SK-N-MC (cell line): ENCODE measurements around the gene SYCP3.
A peak's percentile ranks its signal among the peaks of the same experiment; 100 is the strongest.

Experiments
- DNase-seq: peaks from one replicate; pipeline ENCODE4 v3.0.0-alpha.2; 2011; ENCODE audit warnings: low read depth, low spot score
- H3K27ac ChIP-seq: fragments of 200-600 bp; sonication (generic); 2 replicates; pipeline ENCODE4 v1.5.1; 2016; ENCODE audit warnings: mixed run types
- H3K36me3 ChIP-seq: fragments of 200-600 bp; sonication (generic); 2 replicates; pipeline ENCODE4 v1.6.1; 2017; ENCODE audit warnings: antibody characterized with exemption, low read length, mixed read lengths; ENCODE audit not compliant: insufficient read depth
- H3K4me3 ChIP-seq: fragments of 200-600 bp; sonication (generic); 2 replicates; pipeline ENCODE4 v1.5.1; 2016
- H3K9ac ChIP-seq: fragments of 200-600 bp; sonication (generic); 2 replicates; pipeline ENCODE4 v1.8.0; 2017; ENCODE audit warnings: mixed run types, mixed read lengths; ENCODE audit not compliant: insufficient read length
- H3K9me3 ChIP-seq: fragments of 200-600 bp; sonication (generic); 2 replicates; pipeline ENCODE4 v1.6.1; 2017; ENCODE audit warnings: low read depth, mild to moderate bottlenecking, antibody characterized with exemption, low read length, moderate library complexity, mixed read lengths
- EZH2 ChIP-seq: fragments of 200-600 bp; sonication (generic); IDR thresholded peaks from one replicate; pipeline ENCODE4 v1.6.1; 2017; ENCODE audit warnings: antibody characterized with exemption
- FOXP2 ChIP-seq: optimal IDR thresholded peaks from 2 replicates; pipeline ENCODE3; 2011; ENCODE audit warnings: mild to moderate bottlenecking, moderate library complexity; ENCODE audit not compliant: insufficient read depth; ENCODE audit errors: extremely low read length, control extremely low read depth
- POLR2AphosphoS5 ChIP-seq: IDR thresholded peaks from 2 replicates; pipeline ENCODE4 v1.6.1; 2012; ENCODE audit warnings: mild to moderate bottlenecking, low read depth, low read length, borderline replicate concordance

Gene SYCP3

DNA sequence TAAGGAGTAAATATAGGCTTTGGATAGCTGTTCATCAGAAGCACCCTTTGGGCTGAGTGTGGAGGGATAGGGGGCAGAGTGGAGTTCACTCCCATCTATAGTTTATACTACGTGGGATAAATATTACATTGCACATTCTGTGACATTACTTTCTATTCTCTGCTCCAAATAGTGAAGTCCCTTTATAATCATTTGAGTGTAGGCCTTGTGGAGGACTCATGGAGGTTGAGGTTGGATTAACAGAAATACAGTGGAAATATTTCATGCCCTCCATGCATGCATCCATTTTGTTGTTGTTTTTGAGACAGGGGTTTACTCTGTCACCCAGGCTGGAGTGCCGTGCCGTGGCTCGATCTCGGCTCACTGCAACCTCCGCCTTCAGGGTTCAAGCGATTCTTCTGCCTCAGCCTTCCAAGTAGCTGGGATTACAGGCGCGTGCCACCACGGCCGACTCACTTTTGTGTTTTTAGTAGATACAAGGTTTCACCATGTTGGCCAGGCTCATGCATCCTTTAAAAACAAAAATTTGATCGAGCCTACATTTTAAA, 40.4 kb downstream of the SYCP3 start:
- Histone ChIP-seq H3K27ac (no peak overlapping the region), H3K4me3 (peak overlapping the region; percentile 97), H3K9ac (peak overlapping the region; percentile 89), H3K9me3 (no peaks in the 10 kb centered on the region), H3K36me3 (no peaks in the 10 kb centered on the region)
- DNase-seq: no peak
- TF ChIP-seq POLR2AphosphoS5 (no peak), FOXP2 (no peak), EZH2 (no peak)

DNA sequence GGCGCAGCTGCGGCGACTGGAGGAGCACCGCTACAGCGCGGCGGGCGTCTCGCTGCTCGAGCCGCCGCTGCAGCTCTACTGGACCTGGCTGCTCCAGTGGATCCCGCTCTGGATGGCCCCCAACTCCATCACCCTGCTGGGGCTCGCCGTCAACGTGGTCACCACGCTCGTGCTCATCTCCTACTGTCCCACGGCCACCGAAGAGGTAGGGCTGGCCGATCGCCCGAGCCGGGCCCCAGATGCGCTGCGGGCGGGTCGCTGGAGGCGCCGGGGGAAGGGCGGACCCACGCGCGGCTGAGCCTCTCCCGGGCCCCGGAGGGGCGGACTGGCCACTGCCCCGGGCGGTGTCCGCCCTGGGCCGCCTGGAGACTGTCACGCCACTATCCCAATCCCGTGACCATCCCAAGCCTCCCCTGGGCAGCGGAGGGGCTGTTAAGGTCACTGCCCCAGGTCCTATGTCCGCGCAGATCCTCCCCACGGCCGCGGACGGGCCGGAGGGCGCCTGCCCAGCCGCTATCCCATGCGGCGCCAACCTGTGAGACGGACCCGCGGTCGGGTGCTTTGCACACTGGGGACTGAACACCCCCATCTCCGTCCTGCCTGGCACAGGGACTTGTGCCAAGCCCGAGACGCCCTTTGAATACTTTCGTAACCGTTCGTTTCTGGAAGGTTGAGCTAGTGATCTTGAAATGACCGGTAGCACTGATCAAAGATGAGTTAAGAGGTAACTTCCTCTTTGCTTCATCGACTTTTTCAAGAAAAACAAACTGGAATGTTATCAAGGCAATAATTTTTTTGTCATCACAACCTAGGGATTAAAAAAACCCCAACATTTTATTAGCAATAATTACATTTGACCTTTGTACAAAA, 41.1 kb downstream of the SYCP3 start:
- peak overlapping the region; percentile 89 for H3K9ac ChIP-seq
- no peak for DNase-seq
- no peak overlapping the region for H3K27ac ChIP-seq
- H3K9me3 ChIP-seq: no peaks in the 10 kb centered on the region
- no peaks in the 10 kb centered on the region for H3K36me3 ChIP-seq
- H3K4me3 ChIP-seq: peak overlapping the region; percentile 97
- no peak for TF ChIP-seq EZH2

DNA sequence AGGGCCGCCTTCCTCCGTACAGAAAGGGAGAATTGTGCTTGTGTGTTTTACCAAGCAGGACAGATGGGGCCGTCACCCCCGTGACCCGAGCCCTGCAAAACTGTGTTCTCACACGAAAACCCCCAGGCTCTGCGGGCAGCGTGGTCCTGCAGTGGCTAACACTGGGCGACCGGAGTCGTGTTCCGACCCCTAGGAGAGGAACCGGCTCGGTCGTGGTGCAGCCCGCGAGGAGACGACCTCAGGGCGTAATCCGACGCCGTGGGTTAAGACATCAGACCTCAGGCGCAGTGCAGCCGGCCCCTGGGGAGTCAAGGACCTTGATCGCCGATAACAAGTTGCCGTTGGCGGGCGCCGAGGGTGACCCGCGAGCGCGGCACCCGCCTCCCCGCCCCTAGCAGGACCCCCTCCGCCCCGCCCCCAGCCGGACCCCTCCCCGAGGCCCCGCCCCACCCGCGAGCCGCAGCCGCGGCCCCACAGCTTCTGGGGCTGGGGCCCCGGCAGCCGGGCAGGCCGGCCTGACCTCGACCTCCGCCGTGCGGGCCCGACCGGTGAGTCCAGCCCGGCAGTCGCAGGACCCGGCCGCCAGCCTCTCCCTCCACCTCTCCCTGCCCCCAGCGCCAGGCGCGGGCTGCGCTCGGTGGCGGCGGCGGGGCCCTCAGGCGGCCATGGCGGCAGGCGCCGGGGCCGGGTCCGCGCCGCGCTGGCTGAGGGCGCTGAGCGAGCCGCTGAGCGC, 41.9 kb downstream of the SYCP3 start, which contains the start of gene CHPT1:
Gene CHPT1 (plus strand): TSS at position 444 of the 733 bp plus-strand sequence. CDS start 222 bp downstream, at position 666.
- Histone ChIP-seq H3K9ac (peak within 1 kb of the TSS; percentile 89), H3K27ac (no peak within 1 kb of the TSS), H3K36me3 (no peaks in the 10 kb centered on the region), H3K4me3 (peak within 1 kb of the TSS; percentile 97), H3K9me3 (no peaks in the 10 kb centered on the region)
- DNase-seq: no peak
- peak; percentile 11; the same call in 1 of the 2 replicates for TF ChIP-seq POLR2AphosphoS5
- no peak for TF ChIP-seq EZH2
- no peak for TF ChIP-seq FOXP2

DNA sequence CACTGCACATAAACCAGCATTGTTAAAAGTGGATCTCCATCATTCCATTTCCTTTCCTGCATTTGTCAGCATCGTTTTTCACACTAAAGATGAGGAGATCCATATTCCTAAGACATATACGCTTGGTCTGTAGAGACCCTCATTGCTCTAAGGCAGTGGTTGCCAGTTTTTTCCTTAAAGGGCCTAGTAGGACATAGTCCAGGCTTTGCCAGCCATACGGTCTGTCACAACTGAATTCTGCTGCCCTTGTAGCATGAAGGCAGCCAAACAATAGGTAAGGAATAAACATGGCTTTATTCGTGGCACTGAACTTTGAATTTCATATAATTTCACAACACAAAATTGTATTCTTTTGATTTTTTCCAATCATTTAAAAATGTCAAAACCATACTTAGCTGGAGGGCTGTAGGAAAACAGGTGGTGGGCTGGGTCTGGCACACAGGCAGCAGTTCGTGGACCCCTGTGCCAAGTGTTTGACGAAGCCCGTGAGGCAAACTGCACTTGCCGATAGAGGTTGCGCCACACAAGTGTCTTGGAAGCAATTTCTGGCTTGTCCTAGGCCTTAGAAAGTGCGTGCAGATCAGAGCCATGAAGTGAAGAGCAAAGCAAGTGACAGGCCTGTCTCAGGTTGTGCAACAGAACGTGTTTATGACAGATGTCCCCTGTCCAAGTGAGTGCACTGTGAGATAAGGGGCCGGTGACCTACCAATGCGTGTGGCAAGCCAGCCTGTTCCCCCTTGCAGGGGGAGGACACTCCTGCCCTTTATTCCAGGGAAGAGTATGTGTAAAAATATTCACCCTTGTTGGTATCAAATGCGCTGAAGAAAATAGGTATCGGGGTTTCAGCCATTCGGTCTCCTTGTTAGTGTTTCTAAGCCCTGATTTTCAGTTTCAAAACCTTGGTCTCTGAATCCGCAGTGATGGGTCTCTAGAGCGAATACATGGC, 42.7 kb downstream of the SYCP3 start:
- H3K9ac ChIP-seq: peak overlapping the region; percentile 89
- TF ChIP-seq POLR2AphosphoS5: no peak
- no peak for TF ChIP-seq FOXP2
- TF ChIP-seq EZH2: no peak
- H3K36me3 ChIP-seq: no peaks in the 10 kb centered on the region
- no peak for DNase-seq
- peak overlapping the region; percentile 97 for H3K4me3 ChIP-seq
- H3K9me3 ChIP-seq: no peaks in the 10 kb centered on the region
- H3K27ac ChIP-seq: no peak overlapping the region

DNA sequence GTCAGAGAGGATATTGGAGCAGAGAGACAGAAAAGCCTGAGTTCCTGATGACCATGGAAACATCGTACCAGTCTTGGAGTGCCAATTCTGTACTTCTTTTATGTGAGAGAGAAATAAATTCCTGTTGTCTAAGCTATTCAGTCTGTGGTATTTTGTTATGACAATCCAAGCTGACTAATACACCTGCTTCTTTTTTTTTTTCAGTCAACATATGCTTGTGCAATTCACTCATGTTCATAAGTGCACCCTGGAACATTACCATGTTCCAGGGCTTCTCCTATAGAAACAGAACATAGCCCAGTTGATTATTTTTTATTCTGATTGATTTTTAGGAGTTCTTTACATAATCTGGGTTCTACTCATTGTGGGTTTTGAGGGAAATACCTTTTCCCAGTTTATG, 43.6 kb downstream of the SYCP3 start:
- Histone ChIP-seq H3K27ac (no peak overlapping the region), H3K36me3 (no peaks in the 10 kb centered on the region), H3K4me3 (no peak overlapping the region), H3K9me3 (no peaks in the 10 kb centered on the region), H3K9ac (no peak overlapping the region)
- DNase-seq: no peak
- TF ChIP-seq EZH2 (no peak), POLR2AphosphoS5 (no peak), FOXP2 (no peak)

DNA sequence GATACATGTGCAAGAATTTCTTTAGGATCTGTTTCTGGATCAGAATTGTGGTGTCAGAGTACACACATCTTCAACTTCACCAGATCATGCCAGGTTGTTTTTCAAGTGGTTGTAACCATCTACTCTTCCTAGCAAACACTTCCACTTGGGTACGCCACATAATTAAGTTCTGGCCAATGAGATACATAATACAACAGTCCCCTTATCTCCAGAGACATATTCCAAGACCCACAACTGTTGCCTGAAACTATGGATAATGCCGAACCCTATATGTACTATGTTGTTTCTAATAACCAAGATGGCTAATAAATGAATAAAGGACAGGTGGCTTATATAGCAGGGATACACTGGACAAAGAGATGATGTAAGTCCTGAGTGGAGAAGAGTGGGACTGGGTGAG, 44.3 kb downstream of the SYCP3 start:
- no peak overlapping the region for H3K4me3 ChIP-seq
- DNase-seq: no peak
- TF ChIP-seq FOXP2 (no peak), POLR2AphosphoS5 (no peak), EZH2 (no peak)
- no peak overlapping the region for H3K27ac ChIP-seq
- no peaks in the 10 kb centered on the region for H3K36me3 ChIP-seq
- no peaks in the 10 kb centered on the region for H3K9me3 ChIP-seq
- H3K9ac ChIP-seq: no peak overlapping the region

DNA sequence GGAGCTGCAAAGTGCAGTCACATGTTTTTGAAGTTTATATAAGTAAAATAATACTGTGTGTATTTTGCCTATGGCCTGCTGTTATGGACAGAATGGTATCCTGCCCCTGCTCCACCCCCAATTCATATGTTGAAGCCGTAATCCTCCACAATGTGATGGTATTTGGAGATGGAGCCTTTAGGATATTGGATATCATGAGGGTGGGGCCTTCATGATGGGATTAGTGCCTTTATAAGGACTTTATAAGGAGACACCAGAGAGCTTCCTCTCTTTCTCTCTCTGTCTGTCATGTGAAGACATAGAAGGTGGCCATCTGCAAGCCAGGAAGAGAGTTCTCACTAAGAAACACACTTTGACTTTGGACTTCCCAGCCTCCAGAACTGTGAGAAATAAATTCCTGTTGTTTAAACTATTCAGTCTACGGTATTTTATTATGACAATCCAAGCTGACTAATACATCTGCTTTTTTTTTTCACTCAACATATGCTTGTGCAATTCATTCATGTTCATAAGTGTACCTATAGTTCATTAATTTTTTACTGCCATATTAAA, 44.9 kb downstream of the SYCP3 start:
- Histone ChIP-seq H3K9ac (no peak overlapping the region), H3K27ac (no peak overlapping the region), H3K4me3 (no peak overlapping the region), H3K9me3 (no peaks in the 10 kb centered on the region), H3K36me3 (no peaks in the 10 kb centered on the region)
- no peak for DNase-seq
- TF ChIP-seq POLR2AphosphoS5: no peak
- TF ChIP-seq FOXP2: no peak
- TF ChIP-seq EZH2: no peak
